ENCODE measurements around the gene TRIP4. TPM values are rescaled to one million over a fixed set of nuclear protein-coding genes. Genes with fewer than 3 reads are reported as not detected.
A peak's percentile ranks its signal among the peaks of the same experiment; 100 is the strongest.

Gene TRIP4
- polyA plus RNA-seq, 1 donor from 2014 or later, result 20.8 TPM

DNA sequence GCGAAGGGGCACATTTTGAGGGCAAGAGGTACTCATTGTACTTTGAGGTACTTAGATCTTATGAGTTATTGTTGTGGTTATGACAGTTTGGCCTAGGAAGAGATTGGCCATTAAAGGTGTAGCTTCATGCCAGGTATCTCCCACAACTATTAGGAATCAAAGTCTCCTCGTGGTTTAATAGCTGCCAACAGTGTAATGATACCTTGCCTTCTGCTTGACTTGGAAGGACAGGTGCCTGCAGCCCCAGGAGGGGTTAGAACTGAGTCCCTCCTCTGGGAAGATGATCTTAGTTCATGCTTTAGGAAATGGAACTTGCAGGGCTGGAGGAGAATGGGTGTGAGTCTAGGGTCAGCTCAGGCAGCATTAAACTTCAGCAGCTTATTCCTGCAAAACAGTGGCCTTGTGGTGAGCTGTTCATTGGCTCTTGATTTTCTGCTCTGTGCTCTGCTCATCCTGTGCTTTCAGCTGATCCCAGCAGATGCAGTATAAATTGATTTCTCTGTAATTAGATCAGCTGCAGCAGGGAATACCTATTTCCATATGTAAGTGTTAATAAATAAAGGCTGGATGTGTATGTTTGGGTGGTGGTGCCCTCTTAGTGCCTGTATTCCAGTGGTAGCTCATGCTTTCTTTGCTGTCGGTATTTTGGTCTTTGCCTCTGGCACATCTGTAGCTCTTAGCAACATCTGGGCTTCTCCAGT is 113.2 kb downstream of the TRIP4 start:
- TF ChIP-seq POLR2AphosphoS5 (IDR thresholded peaks at IDR 0.05) (no peak), TAF1 (IDR thresholded peaks at IDR 0.05; ENCODE audit: low read depth) (no peak), SMC3 (conservative IDR thresholded peaks at IDR 0.05; ENCODE audit: poor library complexity) (no peak), MXI1 (conservative IDR thresholded peaks at IDR 0.05; ENCODE audit: poor library complexity, severe bottlenecking) (no peak)
- Histone ChIP-seq H3K79me2 (replicated peaks; ENCODE audit: insufficient read depth, low read length) (peaks cover 71% of the 10 kb centered on the region), H3K36me3 (ENCODE audit: insufficient read depth, low read length) (peaks cover 6% of the 10 kb centered on the region), H3K9ac (ENCODE audit: low read length) (no peak overlapping the region), H4K20me1 (ENCODE audit: insufficient read depth) (no peaks in the 10 kb centered on the region), H3K4me2 (ENCODE audit: low read length) (no peak overlapping the region), H3K9me3 (ENCODE audit: low read length) (no peaks in the 10 kb centered on the region), H2AFZ (ENCODE audit: low read depth, low read length) (no peak overlapping the region), H3K4me3 (ENCODE audit: low read length) (peak overlapping the region; percentile 20), H3K27ac (ENCODE audit: low read length) (no peak overlapping the region), H3K27me3 (ENCODE audit: insufficient read depth, low read depth, low read length) (no peaks in the 10 kb centered on the region), H3F3A (ENCODE audit: insufficient read depth, low read length, poor library complexity, severe bottlenecking) (no peaks in the 10 kb centered on the region), H3K9me2 (ENCODE audit: insufficient read depth, low read length) (no peaks in the 10 kb centered on the region)

DNA sequence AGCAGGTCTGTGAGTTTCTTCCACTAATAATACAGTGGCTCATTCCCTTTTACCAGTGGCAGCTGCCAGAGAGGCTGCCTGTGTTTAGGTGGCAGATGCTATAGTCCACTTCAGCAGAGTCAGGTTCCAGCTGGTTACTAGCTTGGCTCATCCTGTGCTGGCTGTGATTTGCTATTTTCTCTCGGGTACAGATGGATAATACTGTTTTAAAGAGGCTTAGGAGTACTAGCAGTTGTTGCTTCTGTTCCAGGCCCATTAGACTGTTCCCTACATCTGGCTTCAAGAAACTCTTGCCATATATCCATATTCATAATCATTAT is 113.7 kb downstream of the TRIP4 start:
- Histone ChIP-seq H3F3A (ENCODE audit: insufficient read depth, low read length, poor library complexity, severe bottlenecking) (no peaks in the 10 kb centered on the region), H3K27ac (ENCODE audit: low read length) (peak overlapping the region; percentile 15), H3K79me2 (replicated peaks; ENCODE audit: insufficient read depth, low read length) (peaks cover 68% of the 10 kb centered on the region), H3K4me2 (ENCODE audit: low read length) (no peak overlapping the region), H4K20me1 (ENCODE audit: insufficient read depth) (no peaks in the 10 kb centered on the region), H3K9me3 (ENCODE audit: low read length) (no peaks in the 10 kb centered on the region), H2AFZ (ENCODE audit: low read depth, low read length) (no peak overlapping the region), H3K4me3 (ENCODE audit: low read length) (peak overlapping the region; percentile 20), H3K36me3 (ENCODE audit: insufficient read depth, low read length) (peaks cover 6% of the 10 kb centered on the region), H3K27me3 (ENCODE audit: insufficient read depth, low read depth, low read length) (no peaks in the 10 kb centered on the region), H3K9ac (ENCODE audit: low read length) (no peak overlapping the region), H3K9me2 (ENCODE audit: insufficient read depth, low read length) (no peaks in the 10 kb centered on the region)
- TF ChIP-seq EZH2 (IDR thresholded peaks at IDR 0.05; ENCODE audit: borderline replicate concordance, insufficient read depth, low read length, poor library complexity, severe bottlenecking), result no peak
- no peak for TF ChIP-seq SMC3 (conservative IDR thresholded peaks at IDR 0.05; ENCODE audit: poor library complexity)
- TF ChIP-seq RAD21 (conservative IDR thresholded peaks at IDR 0.05), result no peak
- no peak for TF ChIP-seq TAF1 (IDR thresholded peaks at IDR 0.05; ENCODE audit: low read depth)
- TF ChIP-seq MXI1 (conservative IDR thresholded peaks at IDR 0.05; ENCODE audit: poor library complexity, severe bottlenecking), result no peak
- TF ChIP-seq, protein P1, sequence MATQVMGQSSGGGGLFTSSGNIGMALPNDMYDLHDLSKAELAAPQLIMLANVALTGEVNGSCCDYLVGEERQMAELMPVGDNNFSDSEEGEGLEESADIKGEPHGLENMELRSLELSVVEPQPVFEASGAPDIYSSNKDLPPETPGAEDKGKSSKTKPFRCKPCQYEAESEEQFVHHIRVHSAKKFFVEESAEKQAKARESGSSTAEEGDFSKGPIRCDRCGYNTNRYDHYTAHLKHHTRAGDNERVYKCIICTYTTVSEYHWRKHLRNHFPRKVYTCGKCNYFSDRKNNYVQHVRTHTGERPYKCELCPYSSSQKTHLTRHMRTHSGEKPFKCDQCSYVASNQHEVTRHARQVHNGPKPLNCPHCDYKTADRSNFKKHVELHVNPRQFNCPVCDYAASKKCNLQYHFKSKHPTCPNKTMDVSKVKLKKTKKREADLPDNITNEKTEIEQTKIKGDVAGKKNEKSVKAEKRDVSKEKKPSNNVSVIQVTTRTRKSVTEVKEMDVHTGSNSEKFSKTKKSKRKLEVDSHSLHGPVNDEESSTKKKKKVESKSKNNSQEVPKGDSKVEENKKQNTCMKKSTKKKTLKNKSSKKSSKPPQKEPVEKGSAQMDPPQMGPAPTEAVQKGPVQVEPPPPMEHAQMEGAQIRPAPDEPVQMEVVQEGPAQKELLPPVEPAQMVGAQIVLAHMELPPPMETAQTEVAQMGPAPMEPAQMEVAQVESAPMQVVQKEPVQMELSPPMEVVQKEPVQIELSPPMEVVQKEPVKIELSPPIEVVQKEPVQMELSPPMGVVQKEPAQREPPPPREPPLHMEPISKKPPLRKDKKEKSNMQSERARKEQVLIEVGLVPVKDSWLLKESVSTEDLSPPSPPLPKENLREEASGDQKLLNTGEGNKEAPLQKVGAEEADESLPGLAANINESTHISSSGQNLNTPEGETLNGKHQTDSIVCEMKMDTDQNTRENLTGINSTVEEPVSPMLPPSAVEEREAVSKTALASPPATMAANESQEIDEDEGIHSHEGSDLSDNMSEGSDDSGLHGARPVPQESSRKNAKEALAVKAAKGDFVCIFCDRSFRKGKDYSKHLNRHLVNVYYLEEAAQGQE (IDR thresholded peaks at IDR 0.05; ENCODE audit: borderline replicate concordance), result no peak

DNA sequence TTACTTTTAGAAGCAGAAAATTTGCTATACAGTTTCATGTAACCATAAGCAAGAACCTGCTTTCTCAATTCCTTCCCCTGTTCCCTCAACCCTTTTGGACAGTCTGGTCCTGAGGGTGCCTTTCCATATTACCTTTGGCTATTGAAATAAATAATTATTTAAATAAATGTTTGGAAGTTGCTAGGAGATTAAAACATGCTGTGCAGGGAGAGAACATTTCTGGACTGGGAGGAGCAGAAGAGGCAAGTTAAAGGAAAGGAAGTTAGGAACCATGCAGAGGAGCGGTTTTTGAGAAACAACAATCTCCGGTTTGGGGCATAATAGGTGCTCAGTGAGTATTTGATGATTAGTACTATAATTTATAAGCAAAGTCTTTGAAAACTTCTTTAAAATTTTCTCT is 114.5 kb downstream of the TRIP4 start:
- Histone ChIP-seq H3K79me2 (replicated peaks; ENCODE audit: insufficient read depth, low read length) (peaks cover 60% of the 10 kb centered on the region), H3K4me3 (ENCODE audit: low read length) (no peak overlapping the region), H3K27ac (ENCODE audit: low read length) (peak overlapping the region; percentile 53), H3K9me2 (ENCODE audit: insufficient read depth, low read length) (no peaks in the 10 kb centered on the region), H4K20me1 (ENCODE audit: insufficient read depth) (no peaks in the 10 kb centered on the region), H3K9ac (ENCODE audit: low read length) (no peak overlapping the region), H3F3A (ENCODE audit: insufficient read depth, low read length, poor library complexity, severe bottlenecking) (peaks cover 6% of the 10 kb centered on the region), H3K27me3 (ENCODE audit: insufficient read depth, low read depth, low read length) (no peaks in the 10 kb centered on the region), H3K9me3 (ENCODE audit: low read length) (no peaks in the 10 kb centered on the region), H2AFZ (ENCODE audit: low read depth, low read length) (no peak overlapping the region), H3K36me3 (ENCODE audit: insufficient read depth, low read length) (peaks cover 6% of the 10 kb centered on the region), H3K4me2 (ENCODE audit: low read length) (no peak overlapping the region)
- TF ChIP-seq EZH2 (IDR thresholded peaks at IDR 0.05; ENCODE audit: borderline replicate concordance, insufficient read depth, low read length, poor library complexity, severe bottlenecking) (no peak), MXI1 (conservative IDR thresholded peaks at IDR 0.05; ENCODE audit: poor library complexity, severe bottlenecking) (no peak), TAF1 (IDR thresholded peaks at IDR 0.05; ENCODE audit: low read depth) (no peak), EP300 (conservative IDR thresholded peaks at IDR 0.05; ENCODE audit: poor library complexity, severe bottlenecking) (no peak)
- TF ChIP-seq, protein P1 (IDR thresholded peaks at IDR 0.05; ENCODE audit: borderline replicate concordance), result no peak
